Peyer's patch (tissue), 4 donors: ENCODE data around the gene C4orf50.

Experiments used
- CTCF ChIP-seq, 6 experiments: fragments of 450-650 bp in 4 of 6; fragments of 200-600 bp in 2 of 6; sonication (generic) in 1 of 6; IDR thresholded peaks; one replicate each; pipeline ENCODE4 v1.5.1; 2017 to 2019; ENCODE audit warnings: antibody characterized with exemption in 6 of 6, mild to moderate bottlenecking in 3 of 6, moderate library complexity in 1 of 6
- POLR2A ChIP-seq, 2 donors: fragments of 450-650 bp; IDR thresholded peaks; one replicate each; pipeline ENCODE4 v1.5.1; 2017; ENCODE audit warnings: antibody characterized with exemption in 2 of 2, mild to moderate bottlenecking in 2 of 2, moderate library complexity in 2 of 2

GRCh38 chr4:5891563-5892322 lies 126.5 kb downstream of the C4orf50 start:
- TF ChIP-seq POLR2A (IDR thresholded peaks at IDR 0.05) (no peak), CTCF (IDR thresholded peaks at IDR 0.05) (no peak)
